ENCODE results near the gene PRICKLE3. TPM values are rescaled to one million over a fixed set of nuclear protein-coding genes. Genes with fewer than 3 reads are reported as not detected.

The PRICKLE3 gene
- total and polyA plus RNA-seq, 4 donors = 7.6 to 16.3 (median 11.3) TPM

DNA sequence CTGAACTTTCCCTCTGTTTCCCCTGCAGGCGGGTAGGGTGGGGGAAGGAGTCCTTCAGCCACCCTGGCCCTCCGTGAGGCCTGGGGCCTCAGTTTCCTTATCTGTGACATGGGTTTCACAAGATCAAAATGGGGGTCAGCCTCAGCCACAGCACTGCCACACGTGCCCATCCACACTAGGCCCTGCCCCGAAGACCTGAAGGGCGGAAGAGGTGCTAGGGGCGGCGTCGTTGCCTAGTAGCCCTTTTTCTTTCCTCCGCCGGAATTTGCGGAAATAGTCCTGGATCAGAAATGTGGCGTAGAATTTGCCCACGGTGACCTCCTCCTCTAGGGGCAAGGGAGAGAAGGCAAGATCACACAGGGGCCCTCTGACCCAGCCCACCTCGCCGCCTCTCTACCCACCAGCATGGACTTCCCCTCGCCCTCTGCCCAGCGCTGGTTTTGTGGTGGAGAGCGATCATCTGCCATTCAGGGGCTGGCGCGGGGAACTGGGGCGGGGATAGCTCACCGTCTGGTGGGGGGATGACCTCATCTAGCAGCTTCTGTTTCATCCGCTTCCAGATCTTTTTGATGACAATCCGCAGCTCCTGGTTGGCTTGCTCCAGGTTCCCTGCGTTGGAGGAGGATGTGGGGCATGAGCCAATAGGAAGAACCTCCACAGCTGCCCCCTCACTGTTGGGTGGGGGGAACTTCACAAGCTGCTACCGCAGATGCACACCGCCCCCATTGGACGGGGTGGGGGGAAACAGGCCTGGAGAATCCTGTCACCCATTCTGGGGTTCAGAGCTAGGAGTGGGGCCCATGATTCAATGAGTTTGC lies 23.5 kb upstream of the PRICKLE3 start:
- no peaks in the 10 kb centered on the region for H3K36me3 ChIP-seq (ENCODE audit: control insufficient read depth in 4 of 4, insufficient read depth in 4 of 4, low read length in 4 of 4)
- peaks cover 0 to 6% (median 0%) of the 10 kb centered on the region in 3 donors for H3K27me3 ChIP-seq (ENCODE audit: control insufficient read depth in 3 of 3, insufficient read depth in 3 of 3, low read length in 2 of 3)
- no peak for DNase-seq
- TF ChIP-seq, protein P1, sequence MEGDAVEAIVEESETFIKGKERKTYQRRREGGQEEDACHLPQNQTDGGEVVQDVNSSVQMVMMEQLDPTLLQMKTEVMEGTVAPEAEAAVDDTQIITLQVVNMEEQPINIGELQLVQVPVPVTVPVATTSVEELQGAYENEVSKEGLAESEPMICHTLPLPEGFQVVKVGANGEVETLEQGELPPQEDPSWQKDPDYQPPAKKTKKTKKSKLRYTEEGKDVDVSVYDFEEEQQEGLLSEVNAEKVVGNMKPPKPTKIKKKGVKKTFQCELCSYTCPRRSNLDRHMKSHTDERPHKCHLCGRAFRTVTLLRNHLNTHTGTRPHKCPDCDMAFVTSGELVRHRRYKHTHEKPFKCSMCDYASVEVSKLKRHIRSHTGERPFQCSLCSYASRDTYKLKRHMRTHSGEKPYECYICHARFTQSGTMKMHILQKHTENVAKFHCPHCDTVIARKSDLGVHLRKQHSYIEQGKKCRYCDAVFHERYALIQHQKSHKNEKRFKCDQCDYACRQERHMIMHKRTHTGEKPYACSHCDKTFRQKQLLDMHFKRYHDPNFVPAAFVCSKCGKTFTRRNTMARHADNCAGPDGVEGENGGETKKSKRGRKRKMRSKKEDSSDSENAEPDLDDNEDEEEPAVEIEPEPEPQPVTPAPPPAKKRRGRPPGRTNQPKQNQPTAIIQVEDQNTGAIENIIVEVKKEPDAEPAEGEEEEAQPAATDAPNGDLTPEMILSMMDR (IDR thresholded peaks at IDR 0.05; ENCODE audit: control extremely low read depth, extremely low read depth) = no peak
- H3K27ac ChIP-seq (ENCODE audit: low read depth in 1 of 2, low read length in 1 of 2) = no peak overlapping the region
- H3K4me3 ChIP-seq = no peak overlapping the region
- WGBS, 2 donors = 13 to 49% methylated on average over 18 to 28 of the region's 28 CpGs
- H3K9me3 ChIP-seq (ENCODE audit: control insufficient read depth in 4 of 4, insufficient read depth in 3 of 4, low read length in 3 of 4) = peaks cover 0 to 8% (median 0%) of the 10 kb centered on the region in 4 donors
- ATAC-seq (ENCODE audit: insufficient read depth, low FRiP score) = no peak
- H3K9ac ChIP-seq (ENCODE audit: insufficient read depth in 1 of 2, low read length in 2 of 2) = no peak overlapping the region
- H3K4me1 ChIP-seq (ENCODE audit: control insufficient read depth in 5 of 5, insufficient read depth in 5 of 5, low read length in 5 of 5) = no peaks in the 10 kb centered on the region

DNA sequence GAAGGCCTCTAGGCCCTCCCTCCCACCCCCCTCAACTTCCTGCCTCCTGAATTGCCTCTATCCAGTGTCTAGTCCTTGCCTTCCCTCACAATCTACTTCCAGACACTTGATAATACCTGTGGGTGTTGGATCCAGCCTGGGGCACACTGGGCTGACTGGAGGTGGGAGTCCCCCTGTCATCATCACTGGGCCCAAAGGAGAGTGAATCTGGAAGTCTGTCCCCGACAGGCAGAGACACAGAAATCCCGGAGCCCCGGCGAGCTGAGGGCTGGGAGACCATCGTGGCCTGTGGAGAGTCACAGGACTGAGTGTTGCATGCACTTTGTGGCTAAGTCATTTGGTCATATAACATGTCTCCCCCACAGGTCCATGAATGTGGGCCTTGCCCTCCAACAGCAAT lies 22.2 kb upstream of the PRICKLE3 start:
- Histone ChIP-seq H3K27me3 (ENCODE audit: control insufficient read depth in 3 of 3, insufficient read depth in 3 of 3, low read length in 2 of 3) (peaks cover 0 to 6% (median 0%) of the 10 kb centered on the region in 3 donors), H3K4me1 (ENCODE audit: control insufficient read depth in 5 of 5, insufficient read depth in 5 of 5, low read length in 5 of 5) (no peaks in the 10 kb centered on the region), H3K9me3 (ENCODE audit: control insufficient read depth in 4 of 4, insufficient read depth in 3 of 4, low read length in 3 of 4) (peaks cover 0 to 3% (median 0%) of the 10 kb centered on the region in 4 donors), H3K4me3 (no peak overlapping the region), H3K36me3 (ENCODE audit: control insufficient read depth in 4 of 4, insufficient read depth in 4 of 4, low read length in 4 of 4) (no peaks in the 10 kb centered on the region), H3K27ac (ENCODE audit: low read depth in 1 of 2, low read length in 1 of 2) (no peak overlapping the region), H3K9ac (ENCODE audit: insufficient read depth in 1 of 2, low read length in 2 of 2) (no peak overlapping the region)
- TF ChIP-seq, protein P1 (IDR thresholded peaks at IDR 0.05; ENCODE audit: control extremely low read depth, extremely low read depth) = no peak
- no peak for ATAC-seq (ENCODE audit: insufficient read depth, low FRiP score)
- 92 to 93% methylated on average over 5 of the region's 5 CpGs for WGBS, 2 donors
- DNase-seq = no peak

DNA sequence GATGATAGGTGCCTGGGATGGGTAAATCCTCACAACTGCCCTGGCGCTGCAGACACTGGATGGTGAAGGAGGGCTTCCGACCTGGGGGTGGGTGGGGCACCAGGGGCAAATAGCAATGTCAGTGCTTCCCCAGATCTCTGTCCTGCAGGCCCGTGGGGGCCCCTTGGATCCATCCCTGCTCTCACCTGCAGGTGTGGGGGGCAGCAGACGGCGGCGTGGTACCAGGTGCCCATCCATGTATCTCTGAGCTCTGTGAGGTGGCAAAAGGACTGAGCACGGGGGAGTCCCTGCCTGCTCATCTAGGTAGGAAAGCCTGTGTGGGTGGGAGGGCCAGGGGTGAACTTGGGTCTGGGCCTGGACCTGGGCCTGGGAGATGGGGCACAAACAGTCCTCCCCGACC lies 20.4 kb upstream of the PRICKLE3 start:
- ATAC-seq (ENCODE audit: insufficient read depth, low FRiP score) (no peak), DNase-seq (no peak)
- 76 to 90% methylated on average over 6 to 8 of the region's 8 CpGs for WGBS, 2 donors

More for the DNA sequence above, 20.4 kb upstream of the PRICKLE3 start:
- Histone ChIP-seq H3K9ac (ENCODE audit: insufficient read depth in 1 of 2, low read length in 2 of 2) (no peak overlapping the region), H3K36me3 (ENCODE audit: control insufficient read depth in 4 of 4, insufficient read depth in 4 of 4, low read length in 4 of 4) (no peaks in the 10 kb centered on the region), H3K9me3 (ENCODE audit: control insufficient read depth in 4 of 4, insufficient read depth in 3 of 4, low read length in 3 of 4) (no peaks in the 10 kb centered on the region), H3K27me3 (ENCODE audit: control insufficient read depth in 3 of 3, insufficient read depth in 3 of 3, low read length in 2 of 3) (peaks cover 0 to 6% (median 0%) of the 10 kb centered on the region in 3 donors), H3K4me3 (no peak overlapping the region), H3K4me1 (ENCODE audit: control insufficient read depth in 5 of 5, insufficient read depth in 5 of 5, low read length in 5 of 5) (no peaks in the 10 kb centered on the region), H3K27ac (ENCODE audit: low read depth in 1 of 2, low read length in 1 of 2) (no peak overlapping the region)
- TF ChIP-seq, protein P1 (IDR thresholded peaks at IDR 0.05; ENCODE audit: control extremely low read depth, extremely low read depth) = no peak

All from lung (tissue), 12 donors.